Sciatic nerve (tissue), 2 donors: ENCODE results near the gene CBX4. TPM values are rescaled to one million over a fixed set of nuclear protein-coding genes. Genes with fewer than 3 reads are reported as not detected.

Experiments used
- ATAC-seq: fragments of 200-7000 bp; cut with Tn5 transposase; one replicate; pipeline ENCODE4 v1.9.1; 2020; ENCODE audit warnings: mild to moderate bottlenecking, moderate library complexity
- DNase-seq: peaks from one replicate; pipeline ENCODE4 v3.0.0-alpha.2; 2020; ENCODE audit warnings: low spot score
- intact Hi-C: fragments of 100-400 bp; cut with DNase I; formaldehyde crosslinking; loops from one replicate; pipeline ENCODE4 v1.14.2; 2022
- total RNA-seq: library from RNA; stranded (reverse); fragmentation: NEBNext Ultra II Directional; extraction: Animal tissue kit (Norgen Biotek cat#: 25700); gene quantifications from one replicate; pipeline ENCODE4 v1.2.1, GENCODE V29; 2021
- donor health status: DM: no; HTN: no; CAD: no.
- donor health status: DM: no; HTN: no; CAD: no.

Gene CBX4
- total RNA-seq, 1 donor from 2014 or later, result 16.8 TPM

DNA sequence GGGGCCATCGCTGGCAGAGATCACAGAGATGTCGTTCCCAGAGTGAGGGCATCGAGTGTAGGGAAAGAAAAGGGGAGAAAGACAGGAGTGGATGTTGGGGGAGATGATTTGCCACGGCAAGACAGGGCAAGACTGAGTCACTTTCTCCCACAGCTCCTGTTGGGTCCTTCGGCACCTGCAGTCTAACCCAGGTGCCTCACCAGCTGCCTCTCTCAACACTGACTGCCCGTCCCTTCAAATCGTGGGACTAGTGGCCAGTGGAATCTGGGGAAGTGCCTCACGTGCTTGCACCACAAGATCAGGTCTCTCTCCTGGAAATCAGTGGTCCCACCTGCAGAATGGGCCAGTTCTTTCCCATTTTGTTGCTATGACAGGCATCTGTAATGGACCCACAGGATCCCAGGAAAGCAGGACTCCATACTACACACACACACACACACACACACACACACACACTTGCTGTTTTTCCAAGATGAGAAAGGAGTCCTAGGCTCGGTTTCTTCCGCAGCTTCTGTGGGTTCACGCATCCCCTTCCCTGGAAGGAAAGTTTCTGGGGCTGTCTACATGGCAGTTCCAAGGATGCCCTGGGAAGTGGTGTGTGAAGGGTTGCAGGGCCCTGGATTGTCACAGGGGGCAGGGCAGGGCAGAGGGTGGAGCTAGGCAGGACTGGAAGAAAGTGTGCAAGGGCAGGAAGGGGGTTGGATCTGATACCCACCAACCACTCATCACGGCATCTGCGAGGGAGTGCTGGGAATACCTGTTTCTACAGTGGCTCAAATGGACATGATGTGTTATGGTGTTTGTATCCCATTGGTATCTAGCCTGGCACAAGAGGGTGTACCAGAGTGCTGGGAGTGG, 32.1 kb downstream of the CBX4 start:
- intact Hi-C loops, result no loop called here
- no peak for DNase-seq

DNA sequence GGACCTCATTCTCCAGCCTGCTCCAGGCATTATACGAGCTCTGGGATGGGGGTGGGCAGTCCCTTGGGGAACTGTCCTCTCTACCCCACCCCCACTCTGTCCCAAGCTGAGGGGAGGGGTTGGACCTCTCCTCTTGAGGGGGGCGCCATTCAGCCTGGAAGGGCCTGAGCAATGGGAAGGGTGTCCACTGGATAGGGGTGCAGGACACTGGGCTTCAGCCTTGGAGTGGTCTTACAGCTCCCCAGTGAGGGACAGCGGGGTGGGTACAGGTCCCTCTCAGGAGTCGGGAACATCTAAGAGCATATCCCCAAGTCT, 32.8 kb downstream of the CBX4 start:
- ATAC-seq (no peak), DNase-seq (no peak)
- intact Hi-C loops, result no loop called here

More for the DNA sequence above, 32.1 kb downstream of the CBX4 start:
- no peak for ATAC-seq

DNA sequence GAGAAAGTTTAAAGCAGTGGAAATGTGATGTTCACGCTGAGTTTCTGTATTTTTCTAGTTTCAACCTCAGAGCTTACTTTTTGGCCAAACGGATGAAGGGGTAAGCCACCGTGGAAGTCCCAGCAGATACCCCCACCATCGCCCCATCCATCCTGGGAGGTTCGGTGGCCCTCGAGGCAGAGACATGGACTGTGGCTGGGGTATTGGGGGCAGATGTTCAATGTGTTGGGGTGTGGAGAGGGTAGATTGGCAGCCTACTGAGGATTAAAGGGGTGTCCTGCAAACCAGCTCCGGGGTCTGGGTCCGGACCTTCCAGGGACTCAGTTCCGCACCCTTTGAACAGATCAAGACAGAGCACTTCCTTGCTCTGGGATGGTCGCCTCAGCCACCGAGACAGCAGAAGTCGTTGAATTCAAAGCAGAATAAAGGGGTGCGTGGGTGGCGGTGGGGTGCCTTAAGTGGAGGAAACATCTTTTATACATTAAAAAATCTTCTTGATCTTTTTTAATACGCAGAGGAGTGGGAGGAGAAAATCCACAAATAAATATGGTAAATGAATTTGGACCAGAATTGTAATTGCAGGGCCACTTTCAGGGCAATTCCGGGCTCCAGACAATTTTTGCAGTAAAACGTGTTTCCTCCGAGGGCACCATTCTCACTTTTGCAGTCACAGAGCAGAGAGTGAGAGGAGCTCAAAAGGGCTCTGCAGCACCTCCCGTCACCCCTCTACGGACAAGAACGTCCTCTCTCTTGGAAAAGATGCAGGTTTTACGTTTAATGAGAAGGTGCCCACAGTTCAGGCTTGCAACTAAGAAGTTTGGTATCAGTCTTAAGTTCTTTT, 34.2 kb downstream of the CBX4 start:
- intact Hi-C loops, result no loop called here
- ATAC-seq (no peak), DNase-seq (no peak)

DNA sequence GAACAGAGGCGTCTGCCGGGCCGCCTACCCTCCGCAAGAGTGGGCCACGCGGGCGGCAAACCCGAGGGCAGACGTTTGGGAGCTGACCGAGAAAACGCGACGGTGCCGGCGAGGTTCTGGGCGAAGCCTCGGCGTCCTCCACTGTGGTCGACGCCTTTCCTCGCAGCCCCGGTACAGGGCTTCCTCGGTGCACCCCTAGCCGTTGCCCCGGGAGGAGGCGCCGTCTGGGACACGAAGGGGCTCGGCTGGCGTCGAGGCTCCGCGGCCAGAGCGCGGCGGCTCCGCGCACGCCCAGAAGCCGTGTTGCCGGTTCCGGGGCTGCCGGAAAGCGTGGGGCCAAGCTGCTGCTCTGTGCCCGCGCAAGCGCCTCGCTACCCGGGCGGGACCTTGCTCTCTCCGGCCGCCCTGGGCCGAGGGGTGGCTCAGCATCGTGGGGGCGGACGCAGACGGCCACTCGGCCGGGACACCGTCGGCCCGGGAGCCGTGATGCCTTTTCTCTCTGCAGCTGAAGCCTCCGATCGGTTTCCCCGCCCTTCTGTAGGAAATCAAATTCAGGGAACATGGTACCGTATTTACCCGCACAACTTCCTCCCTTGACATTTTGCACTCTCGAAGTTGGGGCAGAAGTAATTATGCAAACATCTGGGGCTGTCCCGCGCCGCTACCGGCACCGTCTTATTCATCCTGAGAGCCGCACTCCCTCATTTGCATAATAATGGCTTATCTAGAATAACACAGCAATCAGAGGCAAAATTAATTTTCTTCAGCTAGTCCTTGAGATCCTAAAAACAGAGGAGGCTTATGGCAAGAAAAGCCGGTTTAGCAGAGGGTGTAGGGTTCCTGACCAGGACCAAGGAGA, 35.0 kb downstream of the CBX4 start:
- intact Hi-C loops, result no loop called here
- no peak for DNase-seq
- no peak for ATAC-seq

DNA sequence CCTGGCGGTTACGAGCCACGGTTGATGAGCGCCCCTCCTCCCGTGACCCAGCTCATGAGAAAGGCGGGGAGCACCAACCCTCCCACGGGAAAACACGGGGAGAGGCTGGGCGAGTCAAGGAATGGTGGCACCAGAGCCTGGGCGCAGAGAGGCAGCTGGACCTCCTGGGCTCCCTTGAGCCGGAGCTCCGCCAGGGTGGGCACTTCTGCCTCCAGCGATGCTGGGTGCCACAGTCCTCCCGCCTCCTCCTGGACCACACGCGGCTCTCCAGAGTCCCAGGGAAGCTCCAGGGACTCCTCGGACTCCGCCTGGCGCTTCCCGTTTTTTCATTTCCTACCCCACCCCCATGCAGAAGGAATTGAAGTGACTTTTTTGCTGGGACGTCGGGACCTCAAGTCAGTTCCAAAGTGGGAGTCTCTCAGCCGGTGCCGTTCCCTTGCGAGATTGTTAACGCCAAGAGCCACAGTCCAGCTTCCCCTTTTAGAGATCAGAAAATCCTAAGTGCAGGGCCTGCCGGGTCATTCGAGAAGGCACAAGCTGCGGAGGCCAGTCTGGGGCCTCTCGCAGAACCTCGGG, 35.7 kb downstream of the CBX4 start:
- intact Hi-C loops, result no loop called here
- ATAC-seq (no peak), DNase-seq (no peak)

DNA sequence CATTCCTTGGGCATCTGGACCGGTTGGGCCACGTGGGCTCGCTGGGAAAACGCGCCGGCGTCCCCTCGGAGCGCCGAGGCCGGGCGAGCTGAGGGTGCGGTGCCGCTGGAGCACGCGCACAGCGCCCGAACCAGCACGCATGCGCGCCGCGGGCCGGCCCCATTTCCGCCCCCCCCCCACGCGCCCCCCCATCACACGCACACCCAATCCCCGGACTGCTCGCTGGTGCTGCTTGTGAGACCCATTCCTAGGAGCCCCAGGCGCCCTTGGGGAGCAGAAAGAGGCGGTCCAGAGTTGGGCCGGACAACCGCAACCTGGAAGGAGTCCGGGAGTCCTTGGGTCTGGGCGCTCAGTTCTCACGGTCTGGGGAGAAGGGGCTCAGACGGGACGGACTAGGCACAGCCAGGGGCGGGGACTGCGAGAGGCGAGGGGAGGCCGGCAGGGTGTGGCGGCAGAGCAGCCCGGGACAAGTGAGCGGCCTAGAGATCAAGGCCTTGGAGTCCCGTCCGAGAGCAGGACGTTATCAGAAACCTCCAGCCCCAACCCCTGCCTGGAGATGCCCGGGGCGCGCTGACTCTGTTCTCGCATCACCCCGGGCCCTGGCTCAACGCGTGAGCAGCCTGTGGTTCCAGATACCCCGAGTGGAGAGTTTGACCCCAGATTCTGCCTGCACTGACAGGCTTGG, 36.4 kb downstream of the CBX4 start:
- DNase-seq (no peak), ATAC-seq (no peak)

DNA sequence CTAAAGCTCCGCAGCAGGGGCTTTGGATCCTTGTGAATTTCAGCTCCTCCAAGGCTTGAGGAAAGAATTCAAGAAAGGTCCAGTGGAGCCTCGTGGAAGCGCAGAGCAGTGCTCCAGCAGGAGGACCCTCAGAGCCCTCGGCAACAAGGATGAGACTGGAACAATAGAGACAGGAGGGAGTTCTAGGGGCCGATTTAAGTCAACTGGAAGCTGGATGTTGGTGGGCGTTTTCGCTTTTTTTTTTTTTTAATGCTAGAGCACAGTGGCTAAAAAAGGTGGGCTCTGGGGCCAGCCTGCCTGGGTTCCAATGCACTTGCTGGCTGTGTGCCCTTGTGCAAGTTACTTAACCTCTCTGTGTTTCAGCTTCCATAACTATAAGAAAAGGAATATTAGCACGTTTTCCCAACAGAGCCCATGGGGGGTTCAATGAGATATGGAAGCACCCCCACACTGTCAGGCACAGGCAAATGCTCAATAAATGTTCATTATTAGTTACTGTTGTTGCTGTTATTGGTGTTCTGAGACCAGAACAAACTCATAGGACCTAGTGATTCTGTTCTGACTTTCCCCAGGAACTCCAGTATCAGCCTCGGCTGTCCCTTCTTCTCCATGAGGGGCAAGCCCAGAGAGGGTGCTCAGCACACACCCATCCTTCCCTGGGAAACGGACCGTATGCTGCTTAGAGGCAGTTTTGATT, 37.1 kb downstream of the CBX4 start:
- no peak for ATAC-seq
- no peak for DNase-seq
- intact Hi-C loops, result no loop called here

More for the DNA sequence above, 36.4 kb downstream of the CBX4 start:
- intact Hi-C loops, result no loop called here

DNA sequence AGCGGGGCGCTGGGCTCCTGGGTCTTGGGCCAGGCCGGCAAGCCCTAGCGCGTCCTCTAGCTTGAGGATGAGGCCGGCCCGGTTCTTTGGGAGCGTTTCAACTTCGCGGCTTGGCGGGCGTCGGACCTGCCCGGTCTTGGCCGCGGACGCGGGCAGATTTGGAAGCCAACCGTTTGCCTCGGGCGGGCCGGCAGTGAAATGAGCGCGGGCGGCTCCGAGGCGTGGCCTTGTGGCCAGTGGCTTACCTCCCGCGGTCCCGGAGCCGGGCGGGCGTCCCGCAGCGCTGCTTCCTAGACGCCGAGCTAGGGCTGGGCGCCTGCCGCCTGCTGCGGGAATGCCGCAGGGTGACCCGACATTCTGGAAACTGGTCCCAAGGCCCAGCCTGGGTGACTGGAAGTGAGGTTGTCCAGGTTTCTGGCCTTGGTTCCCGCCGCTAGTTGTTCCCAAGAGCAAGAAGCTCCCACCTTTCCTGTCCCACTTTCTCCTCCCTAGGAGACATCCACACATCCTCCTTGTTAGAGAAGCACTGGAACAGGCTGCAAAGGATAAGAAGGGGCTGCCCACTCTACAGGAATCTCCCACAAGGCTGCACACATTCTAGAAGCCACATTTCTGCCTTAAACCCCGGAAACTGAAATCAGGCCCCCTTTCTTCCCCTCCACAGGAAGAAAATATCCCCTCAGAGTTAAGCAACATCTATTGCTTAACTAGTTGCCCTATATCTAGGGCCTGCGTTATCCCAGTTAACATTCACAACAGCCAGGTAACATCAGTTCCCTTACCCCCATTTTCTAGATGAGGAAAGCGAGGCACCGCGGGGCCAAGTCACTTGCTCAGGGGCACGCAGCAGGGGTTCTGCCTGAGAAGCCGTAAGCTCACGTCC, 37.8 kb downstream of the CBX4 start:
- no peak for ATAC-seq
- DNase-seq, result no peak

DNA sequence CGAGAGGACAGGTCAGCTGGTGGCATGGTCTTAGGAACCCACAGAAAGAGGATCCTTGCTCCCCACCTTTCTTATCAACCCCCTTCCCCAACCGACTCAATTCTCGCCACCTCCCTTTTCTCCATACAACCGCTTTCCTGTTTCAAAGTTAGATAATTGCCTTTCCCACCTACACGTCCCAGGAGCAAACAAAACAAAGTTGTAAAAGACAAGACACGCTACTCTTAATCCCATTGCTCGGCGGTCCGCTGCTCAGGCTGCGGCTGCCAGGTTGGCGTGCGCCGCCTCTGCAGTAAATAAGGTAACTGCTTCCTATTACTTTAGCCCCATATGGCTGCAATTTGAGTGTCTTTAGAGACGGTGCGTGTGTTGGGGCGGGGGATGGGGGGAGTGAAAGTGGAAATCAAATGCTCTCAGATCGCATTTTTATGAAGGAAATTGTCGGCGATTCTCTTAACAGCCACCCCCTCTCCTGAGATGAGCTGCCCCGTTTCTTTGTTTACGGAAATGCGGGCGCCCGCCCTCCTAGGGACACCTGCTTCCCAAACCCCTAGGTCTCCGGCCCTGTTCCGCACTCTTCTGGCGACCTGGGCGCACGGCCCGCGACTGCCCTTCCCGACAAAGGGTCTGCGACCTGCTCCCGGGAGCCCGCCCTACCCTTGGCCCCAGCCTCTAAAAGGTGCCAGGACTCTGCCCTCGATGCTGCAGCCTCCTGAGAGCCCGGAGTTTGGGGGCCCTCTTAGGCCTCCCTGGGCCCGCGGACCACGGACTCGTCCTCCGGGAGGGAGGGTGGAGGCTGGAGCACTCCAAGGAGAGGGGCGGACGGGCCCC, 38.7 kb downstream of the CBX4 start:
- intact Hi-C loops, result no loop called here
- no peak for DNase-seq
- ATAC-seq, result no peak

More for the DNA sequence above, 37.8 kb downstream of the CBX4 start:
- intact Hi-C loops, result no loop called here

DNA sequence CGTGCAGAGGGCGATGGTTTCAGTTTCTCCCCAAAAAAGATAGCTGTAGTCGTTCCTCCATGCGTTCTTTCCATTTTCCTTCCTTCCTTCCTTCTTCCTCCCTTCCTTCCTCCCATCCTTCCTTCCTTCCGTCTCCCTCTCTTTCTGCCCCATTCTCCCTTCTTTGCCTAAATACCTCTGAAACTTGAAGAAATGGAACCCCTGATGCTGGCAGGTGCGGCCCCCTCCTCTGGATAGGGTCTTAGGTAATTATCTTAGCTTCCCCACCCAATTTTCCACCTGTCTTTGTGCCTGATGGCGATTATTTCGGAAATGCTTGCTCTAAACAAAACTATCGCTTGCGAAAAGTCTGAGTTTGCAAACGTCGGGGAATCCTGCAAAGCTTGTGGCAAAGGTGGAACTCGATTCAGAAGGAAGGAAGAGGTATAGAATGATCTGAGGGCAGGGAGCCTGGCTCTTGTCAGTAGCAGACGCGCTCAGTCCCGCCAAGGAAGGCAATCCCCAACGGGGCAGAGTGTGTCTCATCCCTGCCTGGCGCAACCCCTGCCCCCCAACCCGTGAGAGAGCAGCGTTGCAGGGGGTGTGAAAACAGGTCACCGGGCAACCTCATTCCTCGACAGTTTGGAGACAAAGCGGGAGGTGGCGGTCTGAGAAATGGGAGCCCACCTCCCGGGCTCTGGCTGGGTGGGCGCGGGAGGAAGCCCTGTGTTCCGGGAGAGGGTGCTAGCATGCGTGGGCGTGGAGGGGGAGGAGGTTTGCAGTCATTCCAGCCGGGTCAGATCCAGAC, 39.5 kb downstream of the CBX4 start:
- intact Hi-C loops, result no loop called here
- no peak for DNase-seq
- ATAC-seq, result no peak

DNA sequence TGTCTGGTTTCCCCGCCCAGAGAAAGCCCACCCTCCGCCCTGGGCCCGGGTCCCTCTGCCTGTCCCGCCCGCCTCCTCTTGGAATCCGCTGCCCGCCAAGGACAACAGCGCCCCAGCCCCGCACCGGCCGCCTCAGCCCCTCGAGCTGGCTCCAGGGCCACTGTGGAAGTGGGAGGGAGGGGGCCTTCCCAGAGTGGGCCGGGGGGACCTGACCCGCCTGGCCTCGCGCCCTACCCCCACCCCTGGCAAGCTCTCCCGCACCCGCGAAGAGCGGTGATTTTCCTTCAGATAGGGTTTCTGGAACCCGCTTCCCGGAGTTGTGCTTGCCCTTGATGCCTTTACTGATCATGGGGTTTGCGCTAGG, 40.1 kb downstream of the CBX4 start:
- intact Hi-C loops, result no loop called here
- ATAC-seq (no peak), DNase-seq (no peak)

DNA sequence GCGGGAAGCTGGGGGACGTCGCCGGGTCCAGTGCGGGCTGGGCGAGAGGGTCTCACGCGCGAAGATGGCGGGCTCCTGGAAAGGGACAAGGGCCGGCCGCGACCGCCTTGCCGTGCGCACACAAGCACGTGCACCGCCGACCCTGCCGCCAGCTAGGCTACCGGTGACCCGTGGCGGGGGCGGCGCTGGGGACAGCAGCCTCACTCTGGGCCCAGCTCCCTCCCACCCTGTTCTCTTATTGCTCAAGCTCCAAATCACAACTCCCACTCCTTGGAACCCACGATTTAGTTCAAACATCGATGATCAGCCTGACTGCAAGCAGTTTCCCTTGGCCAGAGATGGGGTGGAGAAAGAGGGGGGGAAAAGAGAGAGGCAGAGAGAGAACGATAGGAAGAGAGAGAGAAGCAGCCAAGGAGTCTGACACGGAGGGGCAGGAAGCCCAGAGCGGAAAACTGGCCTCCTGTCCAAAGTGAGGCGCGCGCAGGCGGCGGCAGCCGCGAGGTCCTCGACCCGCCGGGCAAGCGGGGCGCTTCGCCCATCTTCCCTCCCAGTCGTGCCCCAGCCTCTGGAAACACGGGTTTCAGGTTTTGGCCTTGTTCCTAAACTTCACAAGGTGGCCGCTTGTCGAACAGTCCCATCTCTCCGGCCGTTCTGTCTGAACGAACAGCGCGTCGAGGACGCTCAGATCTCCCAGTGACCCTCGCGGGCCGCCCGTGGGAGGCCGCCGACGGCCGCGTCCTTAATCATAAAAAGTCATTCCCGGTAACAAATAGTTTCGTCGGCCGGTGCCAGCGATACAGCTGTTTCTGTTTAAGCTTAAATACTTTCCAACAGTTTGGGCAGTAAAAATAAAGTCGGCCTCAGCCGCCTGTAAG, 40.7 kb downstream of the CBX4 start:
- no peak for DNase-seq
- intact Hi-C loops, result no loop called here
- no peak for ATAC-seq

DNA sequence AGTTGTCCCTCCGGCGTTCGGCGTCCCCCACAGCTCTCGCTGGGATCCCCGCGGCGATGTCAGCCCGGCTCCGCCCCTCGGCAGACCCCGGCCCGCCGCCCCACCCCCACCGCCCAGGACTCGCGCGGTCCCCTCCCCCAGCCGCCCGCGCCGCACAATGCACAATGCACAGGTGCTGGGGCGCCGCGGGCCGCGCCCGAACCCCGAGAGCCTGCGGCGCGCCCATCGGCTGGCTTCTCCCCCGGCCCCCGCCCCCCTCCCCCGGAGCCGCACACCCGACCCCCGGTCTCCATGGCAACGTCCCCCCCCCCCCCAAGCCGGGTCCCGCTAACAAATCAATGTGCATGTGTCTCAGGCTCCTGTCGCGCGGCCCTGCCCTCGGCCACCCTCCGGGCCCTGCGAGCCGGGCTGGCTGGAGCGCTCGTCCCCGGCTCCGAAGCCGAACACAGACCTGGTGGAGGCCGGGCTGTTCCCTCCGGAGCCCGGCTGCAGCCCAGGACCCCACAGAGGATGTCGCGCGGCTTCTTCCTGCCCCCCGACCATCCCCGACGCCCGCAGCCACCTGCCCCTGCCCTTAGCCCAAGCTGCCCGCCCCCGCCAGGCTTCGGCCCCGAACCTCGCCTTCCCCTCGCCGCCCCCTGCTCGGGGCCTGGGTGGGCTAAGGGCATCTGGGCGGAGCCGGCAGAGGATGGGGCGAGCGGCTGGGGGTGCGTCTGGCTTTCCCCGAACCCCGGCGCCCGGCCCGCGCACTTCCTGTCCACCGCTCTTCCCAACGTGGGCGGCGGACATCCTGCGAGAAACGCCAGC, 41.5 kb downstream of the CBX4 start:
- intact Hi-C loops, result no loop called here
- ATAC-seq (no peak), DNase-seq (no peak)
